HG03571 (cell line): ENCODE results near the gene ABHD18.
A peak's percentile ranks its signal among the peaks of the same experiment; 100 is the strongest.
"Not testable (repeated sequence)": the region's sequence is repeated elsewhere in the genome, so short reads cannot be mapped to it uniquely, and the experiment has no call there.

ENCODE experiments used
- ATAC-seq: cut with Tn5 transposase; IDR thresholded peaks from one replicate; pipeline ENCODE4 v1.9.1; 2021; ENCODE audit not compliant: unreplicated experiment

Gene ABHD18

DNA sequence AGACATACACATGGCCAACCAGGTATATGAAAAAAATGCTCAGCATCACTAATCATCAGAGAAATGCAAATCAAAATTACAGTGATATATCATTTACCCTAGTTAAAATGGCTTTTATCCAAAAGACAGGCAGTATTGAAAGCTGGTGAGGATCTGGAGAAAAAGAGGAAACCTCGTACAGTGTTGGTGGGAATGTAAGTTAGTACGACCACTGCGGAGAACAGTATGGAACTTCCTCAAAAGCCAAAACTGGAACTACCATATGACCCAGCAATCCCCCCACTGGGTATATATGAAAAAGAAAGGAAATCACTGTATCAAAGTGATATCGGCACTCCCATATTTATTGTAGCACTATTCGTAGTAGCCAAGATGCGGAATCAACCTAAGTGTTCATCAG, 23.4 kb downstream of the ABHD18 start:
- ATAC-seq = no peak

- ATAC-seq = no peak
These were observed 27.9 kb downstream of the ABHD18 start for GRCh38 chr4:127993151-127993550.

- ATAC-seq = no peak
These were observed 30.6 kb downstream of the ABHD18 start for GRCh38 chr4:127995776-127996175.

- ATAC-seq = not testable (repeated sequence)
These were observed 31.3 kb downstream of the ABHD18 start for GRCh38 chr4:127996521-127996920.

DNA sequence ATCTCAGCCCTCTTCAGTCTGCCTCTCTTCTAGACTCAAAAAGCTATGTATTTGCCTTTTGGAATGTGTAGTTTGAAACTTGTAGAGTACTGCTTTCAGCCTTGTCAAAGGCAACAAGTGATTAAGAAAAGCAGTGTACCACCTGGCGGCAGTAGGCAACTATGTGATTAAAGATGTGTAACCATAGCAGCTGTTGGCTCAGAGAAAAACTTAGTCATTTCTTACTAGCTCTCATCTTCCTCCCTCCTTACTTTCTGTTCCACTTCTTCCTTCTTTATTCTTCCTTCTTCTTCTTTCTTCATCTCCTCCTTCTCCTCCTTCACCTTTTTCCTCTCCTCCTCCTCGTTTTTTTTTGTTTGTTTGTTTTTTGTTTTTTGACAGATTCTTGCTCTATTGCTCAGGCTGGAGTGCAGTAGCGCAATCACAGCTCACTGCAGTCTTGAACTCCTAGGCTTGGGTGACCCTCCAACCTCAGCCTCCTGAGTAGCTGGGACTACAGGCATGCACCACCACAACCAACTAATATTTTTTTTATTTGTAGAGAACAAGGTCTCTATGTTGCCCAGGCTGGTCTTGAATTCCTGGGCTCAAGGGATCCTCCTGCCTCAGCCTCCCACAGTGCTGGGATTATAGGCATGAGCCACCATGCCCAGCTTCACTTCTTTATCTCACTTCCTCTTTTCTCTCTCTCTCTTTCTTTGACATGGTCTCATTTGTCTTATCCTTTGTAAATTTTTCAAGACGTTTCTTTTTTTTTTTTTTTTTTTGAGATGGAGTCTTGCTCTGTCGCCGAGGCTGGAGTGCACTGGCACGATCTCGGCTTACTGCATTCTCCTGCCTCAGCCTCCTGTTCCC, 32.6 kb downstream of the ABHD18 start:
- peak; percentile 98 for ATAC-seq

DNA sequence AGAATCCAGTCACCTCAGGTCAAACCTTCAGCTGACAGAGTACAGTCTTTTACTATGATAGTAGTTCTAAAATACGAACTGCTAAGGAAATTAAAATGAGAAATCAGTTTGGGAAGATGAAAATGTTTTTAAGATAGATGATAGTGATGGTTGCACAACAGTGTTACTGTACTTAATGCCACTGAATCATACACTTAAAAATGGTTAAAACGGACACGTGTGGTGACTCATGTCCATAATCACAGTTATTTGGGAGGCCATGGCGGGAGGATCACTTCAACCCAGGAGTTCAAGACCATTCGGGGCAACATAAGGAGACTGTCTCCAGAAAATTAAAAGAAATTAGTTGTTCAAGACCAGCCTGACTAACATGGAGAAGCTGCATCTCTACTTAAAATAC, 41.4 kb downstream of the ABHD18 start:
- no peak for ATAC-seq

- no peak for ATAC-seq
These were observed 44.2 kb downstream of the ABHD18 start for GRCh38 chr4:128009428-128009827.

DNA sequence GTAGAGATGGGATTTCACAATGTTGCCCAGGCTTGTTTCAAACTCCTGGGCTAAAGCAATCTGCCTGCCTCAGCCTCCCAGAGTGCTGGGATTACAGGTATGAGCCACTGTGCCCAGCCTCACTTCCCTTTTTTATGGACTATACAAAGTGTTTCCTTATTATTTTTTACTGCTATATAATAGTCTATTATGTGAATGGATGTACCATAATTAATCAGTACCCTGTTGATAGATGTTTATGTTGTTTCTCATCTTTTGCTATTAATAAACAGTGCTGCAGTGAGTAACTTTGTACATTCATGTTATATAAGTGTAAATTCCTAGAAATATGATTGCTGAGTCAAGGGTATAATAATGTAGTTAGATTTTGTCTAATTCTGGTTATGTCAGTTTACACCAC, 60.1 kb downstream of the ABHD18 start:
- no peak for ATAC-seq

GRCh38 chr4:128029907-128030306, 64.7 kb downstream of the ABHD18 start:
- no peak for ATAC-seq

DNA sequence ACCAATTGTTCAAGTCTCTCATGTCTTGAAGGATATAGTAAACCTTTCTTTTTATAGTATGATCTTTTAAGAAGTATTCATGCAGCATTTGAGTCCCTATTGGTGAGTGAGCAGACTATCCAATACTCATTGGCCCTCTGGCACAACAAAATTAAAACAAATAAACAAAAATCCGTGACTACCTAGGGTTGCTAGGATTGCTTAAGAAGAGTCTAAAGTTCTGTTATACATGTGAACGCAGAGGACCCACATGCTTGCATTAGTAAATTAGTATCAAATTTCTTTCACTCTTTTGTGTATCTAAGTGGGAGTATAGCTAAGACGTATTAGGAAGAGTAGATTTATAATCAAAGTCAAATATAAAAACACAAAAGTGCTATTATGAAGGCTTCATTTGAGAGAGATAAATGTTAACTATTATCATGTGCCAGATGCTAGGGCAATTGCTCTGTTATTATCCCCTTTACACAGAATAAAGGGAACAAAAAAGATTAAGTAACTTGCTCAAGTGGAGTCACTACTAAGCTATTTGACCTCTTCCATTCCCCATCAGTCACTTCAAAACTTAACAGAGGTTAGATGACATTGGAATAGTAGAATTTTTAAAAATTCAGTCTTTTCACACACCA, 66.7 kb downstream of the ABHD18 start:
- no peak for ATAC-seq

DNA sequence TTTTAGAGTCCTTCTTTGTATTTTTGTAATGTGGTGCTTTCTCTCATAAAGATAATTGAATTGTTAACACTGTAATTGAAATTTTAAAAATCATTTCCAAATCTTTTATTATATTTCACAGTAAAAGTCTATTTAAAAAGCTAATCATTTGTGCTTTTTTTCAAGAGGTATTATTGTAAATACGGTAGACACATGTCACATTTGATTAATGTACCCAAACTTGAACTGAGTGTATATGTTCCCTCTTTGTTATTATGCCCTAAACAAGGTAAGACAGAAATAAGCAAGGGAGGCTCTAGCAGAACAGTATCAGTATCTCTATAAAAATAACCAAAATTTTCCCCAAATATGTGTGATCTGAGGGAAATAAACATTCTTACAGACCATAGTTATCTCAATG, 74.4 kb downstream of the ABHD18 start:
- ATAC-seq = no peak

- not testable (repeated sequence) for ATAC-seq
These were observed 81.8 kb downstream of the ABHD18 start for GRCh38 chr4:128047019-128047418.

DNA sequence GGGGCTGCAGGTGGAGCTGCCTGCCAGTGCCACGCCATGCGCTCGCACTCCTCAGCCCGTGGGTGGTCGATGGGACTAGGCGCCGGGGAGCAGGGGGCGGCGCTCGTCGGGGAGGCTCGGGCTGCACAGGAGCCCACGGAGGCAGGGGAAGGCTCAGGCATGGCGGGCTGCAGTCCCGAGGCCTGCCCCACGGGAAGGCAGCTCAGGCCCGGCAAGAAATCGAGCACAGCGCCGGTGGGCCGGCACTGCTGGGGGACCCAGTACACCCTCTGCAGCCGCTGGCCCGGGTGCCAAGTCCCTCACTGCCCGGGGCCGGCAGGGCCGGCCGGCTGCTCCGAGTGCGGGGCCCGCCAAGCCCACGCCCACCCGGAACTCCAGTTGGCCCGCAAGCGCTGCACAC, 82.3 kb downstream of the ABHD18 start:
- ATAC-seq = not testable (repeated sequence)

DNA sequence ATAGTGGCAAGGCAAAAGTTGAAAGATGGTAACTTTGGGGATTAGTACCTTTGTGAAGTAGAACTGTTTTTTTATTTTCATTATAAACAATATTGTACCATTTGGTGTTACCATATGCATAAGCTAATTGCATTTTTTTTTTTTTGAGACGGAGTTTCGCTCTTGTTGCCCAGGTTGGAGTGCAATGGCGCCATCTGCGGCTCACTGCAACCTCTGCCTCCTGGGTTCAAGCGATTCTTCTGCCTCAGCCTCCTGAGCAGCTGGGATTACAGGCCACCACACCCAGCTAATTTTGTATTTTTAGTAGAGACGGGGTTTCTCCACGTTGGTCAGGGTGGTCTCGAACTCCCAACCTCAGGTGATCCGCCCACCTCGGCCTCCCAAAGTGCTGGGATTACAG, 86.0 kb downstream of the ABHD18 start:
- not testable (repeated sequence) for ATAC-seq

- ATAC-seq = not testable (repeated sequence)
These were observed 89.7 kb downstream of the ABHD18 start for GRCh38 chr4:128054907-128055306.

DNA sequence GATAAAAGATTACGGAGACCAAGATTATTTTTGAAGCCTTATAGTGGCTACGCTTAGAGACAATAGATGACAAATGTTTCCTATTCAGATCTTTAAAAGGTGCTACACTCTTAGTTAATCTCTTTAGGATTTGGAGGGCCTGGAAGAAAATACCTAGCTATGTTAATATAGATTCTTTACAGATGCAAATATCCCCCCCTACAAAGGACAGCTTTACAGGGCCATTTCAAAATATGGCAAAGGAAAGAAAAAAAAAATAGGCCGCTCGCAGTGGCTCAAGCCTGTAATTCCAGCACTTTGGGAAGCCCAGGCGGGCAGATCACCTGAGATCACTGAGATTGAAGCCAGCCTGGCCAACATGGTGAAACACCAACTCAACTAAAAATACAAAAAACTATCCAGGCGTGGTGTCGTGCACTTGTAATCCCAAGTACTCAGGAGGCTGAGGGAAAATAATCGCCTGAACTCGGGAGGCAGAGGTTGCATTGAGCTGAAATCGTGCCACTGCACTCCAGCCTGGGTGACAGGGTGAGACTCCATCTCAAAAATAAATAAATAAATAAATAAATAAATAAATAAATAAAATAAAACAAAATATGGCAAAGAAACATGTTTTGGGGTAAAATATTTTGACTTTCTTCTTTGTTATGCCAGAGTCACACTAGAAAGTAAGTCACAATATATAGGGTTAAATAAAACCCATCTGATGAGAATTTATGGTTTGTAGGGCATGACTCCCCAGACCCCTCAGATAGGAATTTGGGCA, 90.4 kb downstream of the ABHD18 start:
- ATAC-seq = not testable (repeated sequence)

GRCh38 chr4:128056396-128056795, 91.2 kb downstream of the ABHD18 start:
- ATAC-seq = no peak

DNA sequence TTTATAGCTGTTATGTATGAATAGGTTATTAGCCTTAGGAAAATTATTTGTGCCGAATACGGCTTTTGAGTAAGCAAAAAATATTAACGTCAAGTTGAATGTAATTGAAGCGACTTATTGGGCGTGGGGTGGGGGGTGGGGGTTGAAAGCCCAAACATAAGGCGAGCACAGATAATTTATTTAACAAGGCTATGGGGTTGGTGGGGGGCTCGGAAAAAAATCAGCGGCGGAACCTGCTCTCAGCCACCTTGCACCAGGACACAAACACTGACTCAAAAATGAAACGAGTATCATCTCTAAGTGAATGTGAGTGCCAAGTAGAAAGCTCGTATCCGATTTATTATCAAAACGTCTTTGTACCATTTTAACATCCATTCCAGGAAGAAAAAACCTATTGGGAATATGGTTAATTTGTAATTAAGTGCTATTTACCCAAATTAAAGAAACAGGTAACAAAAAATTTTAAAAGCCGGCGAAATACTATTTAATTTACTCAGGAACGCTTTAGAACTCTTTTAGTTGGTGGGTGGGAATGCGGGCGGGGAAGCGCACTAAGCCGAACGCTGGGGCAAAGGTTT, 95.0 kb downstream of the ABHD18 start:
- no peak for ATAC-seq

GRCh38 chr4:128060699-128061565, 95.7 kb downstream of the ABHD18 start, which contains the start of gene LARP1B:
TSS of gene LARP1B (plus strand) at chr4:128061312. CDS start at chr4:128074952, 13,640 bp downstream.
- ATAC-seq = peak; percentile 92
